ENCODE data around the gene RHOT2. TPM values are rescaled to one million over a fixed set of nuclear protein-coding genes. Genes with fewer than 3 reads are reported as not detected.
A peak's percentile ranks its signal among the peaks of the same experiment; 100 is the strongest.

RHOT2 gene
- total RNA-seq, 1 donor = 34.5 TPM

GRCh38 chr16:637081-638018 is 30.6 kb upstream of the RHOT2 start:
- DNase-seq (ENCODE audit: low read depth) = peak; percentile 88
- peak overlapping the region; percentile 91 for H3K4me3 ChIP-seq (ENCODE audit: low read depth, low read length)
- no peak for TF ChIP-seq CTCF (IDR thresholded peaks at IDR 0.05; ENCODE audit: insufficient read depth, low read length)

DNA sequence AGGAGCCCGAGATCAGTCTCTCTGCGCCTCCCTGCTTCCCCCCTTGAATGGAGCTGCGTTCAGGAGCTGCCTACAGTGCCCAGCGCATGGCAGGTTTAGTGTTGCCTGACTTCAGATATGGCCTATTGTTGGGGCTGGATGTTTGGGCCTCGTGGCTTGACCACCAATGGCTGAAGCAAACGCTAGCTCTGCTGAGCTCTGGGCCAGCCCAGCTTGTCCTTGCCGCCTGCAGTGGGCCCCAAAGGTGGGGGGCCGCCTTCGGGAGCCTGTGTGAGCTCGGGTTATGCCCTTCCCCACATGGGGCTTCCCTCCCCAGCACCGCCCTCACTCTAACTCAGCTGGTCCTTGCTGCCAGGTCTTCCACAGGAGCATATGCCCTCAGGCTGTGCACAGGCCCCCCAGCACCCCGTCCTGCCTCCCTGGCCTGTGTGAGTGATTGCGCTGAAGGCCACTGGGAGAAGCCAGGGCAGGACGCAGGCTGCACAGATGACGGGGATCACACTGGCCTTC is 29.8 kb upstream of the RHOT2 start:
- TF ChIP-seq CTCF (IDR thresholded peaks at IDR 0.05; ENCODE audit: insufficient read depth, low read length) = no peak
- no peak for DNase-seq (ENCODE audit: low read depth)
- H3K4me3 ChIP-seq (ENCODE audit: low read depth, low read length) = no peak overlapping the region

- no peak overlapping the region for H3K4me3 ChIP-seq (ENCODE audit: low read depth, low read length)
- DNase-seq (ENCODE audit: low read depth) = no peak
- TF ChIP-seq CTCF (IDR thresholded peaks at IDR 0.05; ENCODE audit: insufficient read depth, low read length) = no peak
Measured at GRCh38 chr16:638836-639235, 29.1 kb upstream of the RHOT2 start.

- no peak for DNase-seq (ENCODE audit: low read depth)
- TF ChIP-seq CTCF (IDR thresholded peaks at IDR 0.05; ENCODE audit: insufficient read depth, low read length) = no peak
- H3K4me3 ChIP-seq (ENCODE audit: low read depth, low read length) = peak overlapping the region; percentile 85
Measured at GRCh38 chr16:640614-641013, 27.3 kb upstream of the RHOT2 start.

GRCh38 chr16:641326-642188 is 26.4 kb upstream of the RHOT2 start, which contains the start of gene MCRIP2:
Gene MCRIP2 (plus strand): TSS chr16:641828. CDS start chr16:641992, 164 bp downstream.
- peak within 1 kb of the TSS; percentile 85 for H3K4me3 ChIP-seq (ENCODE audit: low read depth, low read length)
- DNase-seq (ENCODE audit: low read depth) = peak; percentile 66
- no peak for TF ChIP-seq CTCF (IDR thresholded peaks at IDR 0.05; ENCODE audit: insufficient read depth, low read length)

DNA sequence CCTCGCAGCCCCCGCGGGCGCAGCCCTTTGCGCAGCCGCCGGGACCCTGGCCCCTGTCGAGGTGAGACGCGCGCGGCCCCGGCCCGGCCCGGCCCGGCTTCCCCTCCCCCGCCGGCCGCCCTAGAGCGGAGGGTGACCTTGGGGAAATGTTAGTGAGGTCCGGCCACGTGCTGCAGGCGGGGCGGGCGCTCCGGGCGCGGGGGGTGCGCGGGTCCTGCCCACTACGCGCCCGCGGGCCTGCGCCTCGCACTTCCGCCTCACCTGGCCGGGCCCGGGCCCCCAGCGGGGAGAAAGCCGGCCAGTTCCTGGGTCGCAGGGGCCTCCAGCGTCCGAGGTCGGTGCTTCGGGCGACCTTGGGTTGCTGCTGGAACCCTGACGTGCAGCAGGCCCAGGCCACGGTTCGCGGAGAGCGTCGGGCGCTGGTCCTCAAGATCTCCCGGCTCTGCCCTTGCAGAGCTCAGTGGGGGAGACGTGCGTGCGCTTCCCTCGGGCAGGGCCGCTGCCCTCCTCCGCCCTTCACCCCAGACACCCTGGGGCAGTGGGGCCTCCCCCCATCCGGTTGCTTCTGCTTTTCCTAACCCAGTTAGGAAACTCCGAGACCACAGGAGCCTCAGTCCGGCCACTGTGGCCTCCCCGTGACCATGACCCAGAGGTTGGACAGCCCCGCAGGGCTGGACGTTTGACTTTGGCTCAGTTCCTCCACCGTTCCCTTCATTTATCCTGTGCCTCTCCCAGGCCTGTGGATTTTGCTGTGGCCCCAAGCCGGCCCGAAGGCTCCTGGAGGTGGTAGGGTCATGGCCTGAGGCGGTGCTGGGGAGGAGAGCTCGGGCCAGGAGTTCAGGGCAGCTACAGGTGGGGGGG is 25.5 kb upstream of the RHOT2 start:
- peak overlapping the region; percentile 85 for H3K4me3 ChIP-seq (ENCODE audit: low read depth, low read length)
- DNase-seq (ENCODE audit: low read depth) = no peak
- TF ChIP-seq CTCF (IDR thresholded peaks at IDR 0.05; ENCODE audit: insufficient read depth, low read length) = no peak
